ENCODE data around the gene TENT5A.

DNA sequence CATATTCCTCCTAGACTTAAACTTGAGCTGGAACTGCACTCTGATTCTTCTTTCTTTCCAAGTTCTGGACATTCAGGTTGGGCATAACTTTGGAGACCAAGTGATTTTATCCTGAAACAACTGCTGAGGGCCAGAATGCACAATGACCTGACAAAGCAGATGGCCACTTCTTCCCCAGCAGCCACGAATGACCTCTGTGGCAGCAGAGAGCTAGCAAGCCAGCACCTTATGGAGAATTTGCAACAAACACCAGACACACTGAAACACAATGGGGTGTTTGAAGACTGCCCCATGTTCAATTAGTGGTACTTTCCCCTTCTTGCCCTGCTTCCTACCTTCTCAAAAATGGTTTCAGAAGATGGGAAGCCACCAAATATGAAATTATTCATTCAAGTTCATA lies 4.2 kb upstream of the TENT5A start:
- TF ChIP-seq, protein P1, sequence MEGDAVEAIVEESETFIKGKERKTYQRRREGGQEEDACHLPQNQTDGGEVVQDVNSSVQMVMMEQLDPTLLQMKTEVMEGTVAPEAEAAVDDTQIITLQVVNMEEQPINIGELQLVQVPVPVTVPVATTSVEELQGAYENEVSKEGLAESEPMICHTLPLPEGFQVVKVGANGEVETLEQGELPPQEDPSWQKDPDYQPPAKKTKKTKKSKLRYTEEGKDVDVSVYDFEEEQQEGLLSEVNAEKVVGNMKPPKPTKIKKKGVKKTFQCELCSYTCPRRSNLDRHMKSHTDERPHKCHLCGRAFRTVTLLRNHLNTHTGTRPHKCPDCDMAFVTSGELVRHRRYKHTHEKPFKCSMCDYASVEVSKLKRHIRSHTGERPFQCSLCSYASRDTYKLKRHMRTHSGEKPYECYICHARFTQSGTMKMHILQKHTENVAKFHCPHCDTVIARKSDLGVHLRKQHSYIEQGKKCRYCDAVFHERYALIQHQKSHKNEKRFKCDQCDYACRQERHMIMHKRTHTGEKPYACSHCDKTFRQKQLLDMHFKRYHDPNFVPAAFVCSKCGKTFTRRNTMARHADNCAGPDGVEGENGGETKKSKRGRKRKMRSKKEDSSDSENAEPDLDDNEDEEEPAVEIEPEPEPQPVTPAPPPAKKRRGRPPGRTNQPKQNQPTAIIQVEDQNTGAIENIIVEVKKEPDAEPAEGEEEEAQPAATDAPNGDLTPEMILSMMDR (IDR thresholded peaks at IDR 0.05; ENCODE audit: extremely low read depth in 1 of 2, insufficient read depth in 1 of 2, low read depth in 1 of 2, low read length in 2 of 2): no peak
- TF ChIP-seq POLR2A (IDR thresholded peaks at IDR 0.05; ENCODE audit: low read depth, low read length) (no peak), GATA2 (IDR thresholded peaks at IDR 0.05; ENCODE audit: insufficient read depth, insufficient read length, low read depth, low read length) (no peak), POLR2AphosphoS5 (IDR thresholded peaks at IDR 0.05; ENCODE audit: insufficient read depth, low read depth, low read length) (no peak), EZH2 (IDR thresholded peaks at IDR 0.05; ENCODE audit: borderline replicate concordance, low read depth, low read length, severe bottlenecking) (no peak)
